Measurements from ENCODE around the gene EXOC4.

DNA sequence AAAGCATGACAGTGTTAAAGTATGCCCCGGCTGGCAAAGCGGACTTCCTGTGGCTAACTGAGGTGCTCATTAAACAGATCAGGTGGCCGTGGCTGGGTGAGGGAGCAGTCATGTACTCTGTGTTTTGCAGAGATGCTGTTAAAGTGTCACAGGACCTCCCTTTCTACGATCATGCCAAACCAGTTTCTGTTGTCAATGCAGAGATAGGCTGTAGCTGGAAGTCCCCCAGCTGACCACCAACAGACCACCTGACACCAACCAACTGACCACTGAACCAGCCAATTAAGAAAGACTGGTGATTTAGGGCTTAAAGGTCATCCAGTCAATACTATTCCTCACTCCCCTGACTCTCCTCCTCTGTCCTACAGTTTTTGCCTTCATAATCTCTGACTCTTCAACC is 443.2 kb downstream of the EXOC4 start:
- TF ChIP-seq, protein P1, sequence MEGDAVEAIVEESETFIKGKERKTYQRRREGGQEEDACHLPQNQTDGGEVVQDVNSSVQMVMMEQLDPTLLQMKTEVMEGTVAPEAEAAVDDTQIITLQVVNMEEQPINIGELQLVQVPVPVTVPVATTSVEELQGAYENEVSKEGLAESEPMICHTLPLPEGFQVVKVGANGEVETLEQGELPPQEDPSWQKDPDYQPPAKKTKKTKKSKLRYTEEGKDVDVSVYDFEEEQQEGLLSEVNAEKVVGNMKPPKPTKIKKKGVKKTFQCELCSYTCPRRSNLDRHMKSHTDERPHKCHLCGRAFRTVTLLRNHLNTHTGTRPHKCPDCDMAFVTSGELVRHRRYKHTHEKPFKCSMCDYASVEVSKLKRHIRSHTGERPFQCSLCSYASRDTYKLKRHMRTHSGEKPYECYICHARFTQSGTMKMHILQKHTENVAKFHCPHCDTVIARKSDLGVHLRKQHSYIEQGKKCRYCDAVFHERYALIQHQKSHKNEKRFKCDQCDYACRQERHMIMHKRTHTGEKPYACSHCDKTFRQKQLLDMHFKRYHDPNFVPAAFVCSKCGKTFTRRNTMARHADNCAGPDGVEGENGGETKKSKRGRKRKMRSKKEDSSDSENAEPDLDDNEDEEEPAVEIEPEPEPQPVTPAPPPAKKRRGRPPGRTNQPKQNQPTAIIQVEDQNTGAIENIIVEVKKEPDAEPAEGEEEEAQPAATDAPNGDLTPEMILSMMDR (IDR thresholded peaks at IDR 0.05): no peak
- TF ChIP-seq POLR2AphosphoS5 (IDR thresholded peaks at IDR 0.05): no peak

All from transverse colon (tissue), 4 donors.